Measurements from ENCODE around the gene RAB7B. TPM values are rescaled to one million over a fixed set of nuclear protein-coding genes. Genes with fewer than 3 reads are reported as not detected.

Gene RAB7B
- total RNA-seq, 1 experiment from 2014 or later, result 3.8 TPM

Other genes with a start within 250 kb of the RAB7B start
- 15.5 and 15.8 TPM in 2 replicates for gene RAB29, start 227.9 kb downstream of the RAB7B start, total RNA-seq (2014; rRNA removed; shearing (Covaris generic))
- 8.2 and 15.7 TPM in 2 replicates for gene SLC41A1, start 190.2 kb downstream of the RAB7B start, total RNA-seq (2014; rRNA removed; shearing (Covaris generic))
- gene PM20D1, start 153.3 kb downstream of the RAB7B start, total RNA-seq (2014; rRNA removed; shearing (Covaris generic)), result not detected in 2 replicates
- gene SLC26A9, start 59.9 kb downstream of the RAB7B start, total RNA-seq (2014; rRNA removed; shearing (Covaris generic)), result not detected in 2 replicates
- gene CTSE, start 20.5 kb upstream of the RAB7B start, total RNA-seq (2014; rRNA removed; shearing (Covaris generic)), result not detected in 2 replicates
- not detected in 2 replicates for gene RHEX, start 49.8 kb upstream of the RAB7B start, total RNA-seq (2014; rRNA removed; shearing (Covaris generic))
- not detected in 2 replicates for gene AVPR1B, start 114.0 kb upstream of the RAB7B start, total RNA-seq (2014; rRNA removed; shearing (Covaris generic))
- 4.5 and 7.2 TPM in 2 replicates for gene FAM72A, start 199.4 kb upstream of the RAB7B start, total RNA-seq (2014; rRNA removed; shearing (Covaris generic))
- 28.5 and 31.0 TPM in 2 replicates for gene SRGAP2, start 200.1 kb upstream of the RAB7B start, total RNA-seq (2014; rRNA removed; shearing (Covaris generic))

All from H4 (cell line).